KBM-7 (cell line): ENCODE results near the gene PHRF1.

ENCODE experiments used
- DNase-seq: peaks from one replicate; pipeline ENCODE4 v3.0.0-alpha.2; 2015
- in situ Hi-C: fragments of 300-500 bp; cut with MboI; formaldehyde crosslinking; loops from 2 replicates; pipeline ENCODE4 v1.14.3; 2020; ENCODE audit warnings: low sequenced_read_pairs, low pct_unique_long_range_greater_than_20kb, mixed read lengths

The PHRF1 gene

DNA sequence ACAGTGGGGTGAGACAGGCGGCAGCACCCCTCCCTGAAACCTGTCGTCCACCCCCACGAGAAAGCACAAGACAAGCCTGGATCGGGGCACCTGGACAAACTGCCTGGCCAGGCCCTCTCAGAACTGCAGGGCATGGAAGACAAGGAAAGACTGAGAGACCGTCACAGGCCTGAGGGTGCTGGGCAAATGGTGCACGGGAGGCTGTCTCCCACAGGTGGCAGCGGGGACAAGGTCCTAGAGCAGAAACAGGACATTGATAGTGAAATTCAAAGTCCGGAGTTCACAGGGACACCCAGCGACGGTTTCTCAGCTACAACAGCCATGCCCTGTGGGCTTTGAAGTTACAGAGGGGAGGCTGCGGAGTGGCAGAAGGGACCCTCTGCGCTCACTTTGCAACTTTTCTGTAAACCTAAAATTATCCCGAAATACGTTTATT is 81.4 kb downstream of the PHRF1 start:
- in situ Hi-C loops = no loop called here
- DNase-seq = no peak

DNA sequence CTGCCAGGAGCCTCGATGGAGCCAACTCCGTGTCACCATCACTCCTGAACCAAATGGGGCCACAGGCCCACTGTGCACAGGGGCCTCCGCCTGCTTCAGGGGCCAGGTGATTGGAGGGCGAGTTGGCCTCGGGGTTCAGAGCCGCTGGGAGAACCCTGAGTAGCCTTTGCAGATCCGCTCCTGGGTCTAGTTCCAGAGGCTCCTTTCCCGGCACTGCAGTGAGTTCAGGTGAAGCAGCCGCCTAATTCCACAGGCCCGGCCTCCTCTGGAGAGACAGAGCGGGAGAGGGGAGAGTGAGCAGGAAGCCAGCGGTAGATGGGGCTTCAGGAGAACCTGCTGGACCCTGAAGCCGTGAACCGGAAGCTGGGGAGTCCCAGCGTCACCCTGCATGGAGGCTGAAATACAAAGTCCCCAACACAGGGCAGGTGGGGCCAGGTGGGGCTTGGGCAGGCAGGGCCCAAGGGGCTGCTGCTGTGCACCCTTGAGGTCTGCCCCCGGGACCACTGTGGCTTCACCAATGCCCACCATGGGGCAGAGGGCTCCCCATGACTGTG is 83.3 kb downstream of the PHRF1 start:
- no peak for DNase-seq
- in situ Hi-C loops = no loop called here

DNA sequence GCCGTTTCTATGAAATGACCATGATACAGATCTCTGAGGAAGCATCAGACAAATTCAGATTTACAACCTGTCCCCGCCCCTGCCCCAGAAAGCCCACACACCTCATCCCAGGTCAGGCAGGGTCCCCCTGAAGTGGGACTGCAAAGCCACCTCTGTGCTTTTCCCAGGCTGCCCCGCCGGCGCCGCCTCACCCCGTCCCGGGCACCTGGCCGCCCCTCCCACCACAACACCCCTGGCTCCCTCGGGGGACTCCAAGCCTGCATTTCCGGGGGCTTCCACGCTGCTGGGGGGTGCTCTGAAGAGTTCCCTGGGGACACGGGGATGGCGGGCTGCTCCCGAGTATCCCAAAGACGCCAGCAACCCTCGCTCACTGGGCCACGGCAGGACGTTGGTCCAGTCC is 84.0 kb downstream of the PHRF1 start:
- in situ Hi-C loops = no loop called here
- DNase-seq = no peak

DNA sequence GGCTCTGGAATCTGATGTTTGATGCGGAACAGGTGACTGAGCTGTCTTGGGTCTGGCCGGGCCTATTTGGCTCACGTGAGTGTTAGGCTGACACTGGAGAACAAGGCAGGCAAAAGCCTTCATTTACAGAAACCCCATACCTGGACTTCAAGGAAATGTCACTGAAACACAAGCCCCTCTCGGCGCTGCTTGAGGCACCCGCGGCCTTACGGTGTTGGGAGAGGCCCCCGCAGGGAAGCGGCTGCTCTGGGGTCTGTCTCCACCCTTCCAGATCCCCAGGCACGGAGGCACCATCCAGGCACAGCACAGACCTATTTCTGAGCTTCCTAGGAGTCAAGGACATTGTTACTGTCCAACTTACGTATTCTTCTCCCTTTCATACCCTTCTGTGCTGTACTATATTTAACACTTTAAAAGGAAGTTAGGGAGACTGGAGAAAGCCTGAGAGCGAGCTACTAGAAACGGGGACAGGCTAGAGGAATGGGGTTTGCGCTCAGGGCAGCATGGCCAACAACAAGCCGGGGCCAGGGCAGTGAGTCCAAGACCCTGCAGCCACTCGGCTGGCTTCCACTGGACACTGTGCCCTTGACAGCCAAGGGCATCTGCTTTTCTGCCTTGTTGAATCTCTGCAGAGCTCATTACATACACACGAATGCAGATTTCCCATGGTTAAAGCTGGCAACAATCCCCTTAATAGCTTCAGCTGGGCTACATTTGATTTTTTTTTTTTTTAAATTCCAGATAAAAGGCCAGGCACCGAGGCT is 84.6 kb downstream of the PHRF1 start:
- in situ Hi-C loops = no loop called here
- DNase-seq = no peak
